ENCODE results near the gene SRCAP.

- TF ChIP-seq EZH2phosphoT487 (IDR thresholded peaks at IDR 0.05; ENCODE audit: insufficient read depth, low read depth) = no peak
- TF ChIP-seq EZH2 (IDR thresholded peaks at IDR 0.05; ENCODE audit: insufficient read depth, poor library complexity, severe bottlenecking) = no peak
Measured at GRCh38 chr16:30666681-30667080, 32.3 kb upstream of the SRCAP start.
